HG02973 (cell line): ENCODE results near the gene CNR2.
A peak's percentile ranks its signal among the peaks of the same experiment; 100 is the strongest.
"Not testable (repeated sequence)": the region's sequence is repeated elsewhere in the genome, so short reads cannot be mapped to it uniquely, and the experiment has no call there.

Experiments used
- ATAC-seq: cut with Tn5 transposase; IDR thresholded peaks from one replicate; pipeline ENCODE4 v1.9.1; 2021; ENCODE audit warnings: moderate library complexity; ENCODE audit not compliant: unreplicated experiment

The CNR2 gene

GRCh38 chr1:23916209-23917131 lies 3.3 kb upstream of the CNR2 start:
- peak; percentile 56 for ATAC-seq

- no peak for ATAC-seq
Observed at GRCh38 chr1:23915466-23915865, 2.3 kb upstream of the CNR2 start.

- ATAC-seq, result no peak
Observed at GRCh38 chr1:23914921-23915320, 1.8 kb upstream of the CNR2 start.

GRCh38 chr1:23911921-23912320 lies 1.2 kb downstream of the CNR2 start:
- no peak for ATAC-seq

- ATAC-seq, result no peak
Observed at GRCh38 chr1:23910553-23911246, 2.5 kb downstream of the CNR2 start.

GRCh38 chr1:23910144-23910543 lies 3.0 kb downstream of the CNR2 start:
- ATAC-seq, result no peak

GRCh38 chr1:23909412-23909811 lies 3.8 kb downstream of the CNR2 start:
- no peak for ATAC-seq

- ATAC-seq, result no peak
Observed at GRCh38 chr1:23908453-23909341, 4.5 kb downstream of the CNR2 start.

- ATAC-seq, result no peak
Observed at GRCh38 chr1:23906731-23907130, 6.4 kb downstream of the CNR2 start.

GRCh38 chr1:23905461-23906025 lies 7.6 kb downstream of the CNR2 start:
- ATAC-seq, result no peak

- peak; percentile 43 for ATAC-seq
Observed at GRCh38 chr1:23904748-23905357, 8.3 kb downstream of the CNR2 start.

GRCh38 chr1:23903754-23904153 lies 9.4 kb downstream of the CNR2 start:
- no peak for ATAC-seq

- ATAC-seq, result no peak
Observed at GRCh38 chr1:23902321-23903278, 10.6 kb downstream of the CNR2 start.

GRCh38 chr1:23900017-23900416 lies 13.1 kb downstream of the CNR2 start:
- not testable (repeated sequence) for ATAC-seq

GRCh38 chr1:23899070-23899469 lies 14.1 kb downstream of the CNR2 start:
- ATAC-seq, result no peak

GRCh38 chr1:23897083-23897482 lies 16.1 kb downstream of the CNR2 start:
- no peak for ATAC-seq

- no peak for ATAC-seq
Observed at GRCh38 chr1:23896491-23896890, 16.7 kb downstream of the CNR2 start.

- ATAC-seq, result no peak
Observed at GRCh38 chr1:23895993-23896392, 17.2 kb downstream of the CNR2 start.

- ATAC-seq, result no peak
Observed at GRCh38 chr1:23895082-23895481, 18.1 kb downstream of the CNR2 start.
